IPS-18c (cell line): ENCODE results near the gene ADI1.

Experiments
- H3K4me3 ChIP-seq: 2 replicates; pipeline ENCODE4 v1.7.0; 2013; ENCODE audit warnings: low read depth, mild to moderate bottlenecking, low read length, moderate library complexity; ENCODE audit not compliant: insufficient read depth
- H3K9me3 ChIP-seq: one replicate; pipeline ENCODE4 v1.6.1; 2013; ENCODE audit warnings: mild to moderate bottlenecking, low read length, moderate library complexity; ENCODE audit not compliant: control insufficient read depth, insufficient read depth

ADI1 gene

DNA sequence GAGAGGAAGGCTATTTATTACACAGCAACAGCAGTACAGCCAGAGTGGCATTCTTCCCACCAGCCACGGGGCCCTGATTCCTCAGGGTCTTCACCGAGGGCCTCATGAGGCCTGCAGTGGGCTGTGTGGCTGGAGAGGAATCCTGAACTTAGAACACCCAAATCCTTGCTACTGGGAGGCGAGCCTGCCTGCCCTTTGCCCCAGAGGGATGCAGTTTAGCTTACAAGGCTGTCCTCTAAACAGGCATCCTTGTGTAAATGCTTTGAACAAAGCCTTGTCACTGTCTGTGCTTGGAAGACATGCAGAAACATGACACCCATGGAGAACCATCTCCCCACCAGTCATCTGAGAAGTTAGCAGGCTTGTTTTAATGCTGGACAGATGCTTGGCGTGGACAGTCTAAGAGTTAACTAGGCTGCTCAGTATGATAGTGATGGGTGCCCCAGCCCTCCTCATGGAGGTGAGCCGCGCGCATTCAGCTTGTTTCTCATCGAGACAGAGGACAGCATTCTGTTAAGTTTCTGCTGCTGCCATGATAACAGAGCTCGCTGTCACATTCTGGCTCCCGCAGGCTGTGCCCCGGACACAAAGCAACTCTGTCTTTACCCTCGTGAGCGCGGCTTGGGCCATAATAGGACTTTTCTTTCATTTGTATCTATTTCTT, 42.9 kb downstream of the ADI1 start:
- Histone ChIP-seq H3K4me3 (no peak overlapping the region), H3K9me3 (no peaks in the 10 kb centered on the region)

DNA sequence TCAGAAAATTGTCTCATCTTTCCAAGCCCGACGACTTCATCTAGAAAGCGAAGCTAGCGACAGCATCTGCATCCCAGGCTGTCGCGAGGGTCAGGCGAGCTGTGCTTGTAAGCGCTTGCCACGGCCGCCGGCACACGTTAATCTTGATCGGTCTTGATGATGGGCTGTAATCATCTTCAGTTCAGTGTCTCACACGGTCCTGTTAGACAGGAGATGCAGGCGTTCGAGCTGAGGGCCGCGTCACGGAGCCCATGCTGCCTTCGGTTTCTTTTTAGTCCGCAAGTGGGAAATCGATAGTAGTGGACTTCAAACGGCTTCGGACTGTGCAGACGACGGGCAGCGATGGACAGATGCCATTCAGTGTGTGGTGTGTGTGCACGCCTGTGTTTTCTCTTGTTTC, 43.6 kb downstream of the ADI1 start:
- H3K9me3 ChIP-seq, result no peaks in the 10 kb centered on the region
- H3K4me3 ChIP-seq, result no peak overlapping the region

DNA sequence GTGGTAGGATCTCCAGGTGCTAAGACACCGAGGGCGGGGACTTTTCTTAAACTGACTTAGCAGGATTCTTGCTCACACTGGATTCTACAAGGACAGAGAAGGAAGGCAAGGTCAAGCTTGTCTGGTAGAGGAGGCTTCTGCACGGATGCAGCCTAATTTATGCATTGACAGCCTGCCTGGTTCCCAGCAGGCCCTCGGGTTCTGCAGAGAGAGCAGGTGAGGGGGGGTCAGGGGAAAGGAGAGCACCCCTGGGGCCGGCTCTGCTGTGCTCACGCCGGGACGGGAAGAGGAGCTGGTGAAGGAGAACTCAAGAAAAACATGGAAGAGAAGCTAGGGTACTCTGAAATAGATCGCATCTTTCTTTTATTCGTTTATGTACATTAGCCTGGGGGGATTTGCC, 46.4 kb downstream of the ADI1 start:
- Histone ChIP-seq H3K9me3 (no peaks in the 10 kb centered on the region), H3K4me3 (no peak overlapping the region)

DNA sequence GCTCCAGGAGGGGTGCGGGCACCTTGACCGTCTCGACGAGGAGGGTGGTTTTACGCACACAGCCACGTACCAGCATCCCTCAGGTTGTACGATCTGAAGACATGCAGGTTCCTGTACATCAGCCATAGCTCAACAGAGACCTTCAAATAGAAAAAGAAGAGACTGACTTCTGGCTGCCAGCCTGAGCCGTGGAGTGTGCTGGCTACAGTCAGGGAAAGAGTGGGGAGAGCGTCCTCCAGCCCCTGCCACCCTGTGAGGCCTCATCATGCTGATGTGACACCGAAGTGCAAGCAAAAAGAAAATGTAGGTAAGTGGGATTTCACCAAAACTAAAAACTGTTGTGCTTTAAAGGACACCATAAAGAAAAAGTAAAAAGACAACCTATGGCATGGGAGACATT, 47.0 kb downstream of the ADI1 start:
- H3K9me3 ChIP-seq, result no peaks in the 10 kb centered on the region
- H3K4me3 ChIP-seq, result no peak overlapping the region

DNA sequence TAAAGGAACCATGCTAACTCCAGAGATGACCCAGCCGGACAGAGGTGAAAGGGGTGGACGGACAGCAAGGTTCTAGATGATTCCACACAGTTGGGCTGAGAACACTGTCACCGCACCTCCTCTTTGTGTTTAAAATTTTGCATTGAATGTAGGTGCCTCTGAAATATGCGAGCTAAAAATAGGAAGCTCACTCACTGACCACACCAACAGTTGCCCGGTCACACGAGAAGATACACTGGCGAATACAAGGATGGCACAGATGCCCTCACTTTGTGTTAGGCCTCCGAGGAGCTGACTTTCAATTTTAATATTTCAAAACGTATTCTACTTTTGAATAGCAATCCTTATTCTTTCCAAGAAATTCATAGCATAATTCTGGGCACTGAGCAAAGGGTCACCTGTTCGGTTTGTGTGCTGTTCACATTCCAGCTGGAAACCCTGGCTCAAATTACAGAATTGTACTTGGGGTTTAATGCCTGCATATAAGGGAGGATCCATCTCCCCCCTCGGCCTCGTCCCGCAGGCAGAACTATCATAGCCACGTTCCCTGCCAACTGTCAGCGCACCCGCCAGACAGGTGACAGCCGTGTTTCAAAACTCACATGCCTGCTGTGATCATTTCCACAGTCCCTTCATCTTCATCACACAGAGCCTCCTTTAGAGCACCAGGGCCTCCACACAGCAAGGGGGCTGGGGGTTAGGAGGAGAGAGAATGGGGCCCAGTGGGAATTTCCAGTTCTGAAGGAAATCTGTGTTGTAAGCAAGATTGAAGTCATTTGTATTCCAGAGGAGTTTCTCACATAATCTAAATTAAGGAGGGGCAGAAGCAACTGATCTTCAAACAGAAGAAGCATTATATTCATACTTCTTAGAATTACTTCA, 48.2 kb downstream of the ADI1 start:
- H3K9me3 ChIP-seq, result no peaks in the 10 kb centered on the region
- no peak overlapping the region for H3K4me3 ChIP-seq

DNA sequence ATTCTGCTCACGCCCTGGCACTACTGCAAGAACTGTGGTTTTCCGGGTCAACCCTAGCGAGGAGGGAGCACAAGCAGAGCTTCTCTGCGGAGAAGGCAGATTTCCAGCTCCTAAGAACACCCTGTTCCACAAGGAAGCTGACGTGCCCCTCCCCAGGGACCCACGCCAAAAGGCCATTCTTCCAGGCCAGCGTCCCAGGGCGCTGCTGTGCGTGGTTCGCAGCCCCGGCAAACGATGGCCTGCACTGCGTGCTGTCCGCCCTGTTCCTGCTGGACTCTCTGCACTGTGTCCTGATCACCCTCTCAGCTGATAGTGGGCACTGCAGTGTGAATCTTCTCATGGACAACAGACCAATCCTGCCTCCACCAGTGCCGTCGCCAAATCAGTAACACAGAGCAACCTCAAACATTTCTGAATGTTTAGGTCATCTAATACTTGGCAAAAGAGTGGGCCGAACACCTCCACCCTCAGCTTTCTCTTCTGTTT, 49.1 kb downstream of the ADI1 start:
- Histone ChIP-seq H3K4me3 (no peak overlapping the region), H3K9me3 (no peaks in the 10 kb centered on the region)

DNA sequence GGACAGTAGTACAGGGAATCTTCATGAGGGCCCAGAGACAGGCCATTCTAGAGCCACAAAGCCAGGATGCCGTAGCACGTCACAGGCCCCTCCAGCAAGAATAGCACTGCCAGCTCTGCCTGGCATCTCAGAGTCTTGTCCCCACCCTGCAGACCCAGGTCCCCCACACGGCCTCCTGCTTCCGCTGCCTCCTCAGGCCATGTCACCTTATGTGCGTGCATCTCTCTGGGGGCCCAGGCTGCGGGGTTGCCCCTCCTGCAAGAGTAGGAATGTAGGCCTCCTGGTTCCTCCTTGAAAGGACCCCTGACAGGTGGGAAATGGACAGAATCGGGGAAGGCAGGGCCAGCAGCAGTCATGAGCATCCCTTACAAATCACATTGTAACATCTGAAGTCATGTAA, 49.8 kb downstream of the ADI1 start:
- Histone ChIP-seq H3K9me3 (no peaks in the 10 kb centered on the region), H3K4me3 (no peak overlapping the region)

DNA sequence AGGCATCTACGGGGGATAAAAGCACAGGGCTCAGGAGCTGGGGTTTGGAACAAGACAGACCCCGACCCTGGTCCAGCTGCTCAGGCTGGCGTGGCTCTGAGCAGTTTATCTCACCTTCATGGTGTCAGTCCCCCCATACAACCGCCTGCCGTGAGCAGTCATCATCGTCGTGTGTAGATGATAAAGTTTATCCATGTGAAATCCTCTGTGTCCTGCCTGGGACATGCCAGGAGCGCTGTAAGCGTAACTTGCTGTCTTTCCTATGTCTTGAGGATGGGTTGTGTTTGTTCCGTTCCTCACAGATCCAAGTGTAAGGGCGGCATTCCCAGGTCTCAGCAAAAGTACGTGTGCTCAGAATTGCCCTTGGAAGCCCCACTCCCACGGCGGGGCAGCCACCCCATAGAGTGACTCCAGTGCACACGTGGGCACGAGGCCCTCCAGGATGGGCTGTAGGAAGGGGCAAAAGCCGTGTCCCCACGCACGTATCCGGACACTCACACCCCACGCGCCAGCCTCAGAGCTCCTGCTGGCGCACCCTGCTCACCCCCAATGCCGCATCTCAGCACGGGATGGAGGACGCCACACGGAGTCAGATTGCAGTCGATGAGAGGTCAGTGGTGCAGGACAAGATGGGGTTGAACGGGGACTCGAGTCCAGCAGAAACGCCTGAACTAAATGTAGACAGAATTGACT, 50.9 kb downstream of the ADI1 start:
- Histone ChIP-seq H3K9me3 (no peaks in the 10 kb centered on the region), H3K4me3 (no peak overlapping the region)

DNA sequence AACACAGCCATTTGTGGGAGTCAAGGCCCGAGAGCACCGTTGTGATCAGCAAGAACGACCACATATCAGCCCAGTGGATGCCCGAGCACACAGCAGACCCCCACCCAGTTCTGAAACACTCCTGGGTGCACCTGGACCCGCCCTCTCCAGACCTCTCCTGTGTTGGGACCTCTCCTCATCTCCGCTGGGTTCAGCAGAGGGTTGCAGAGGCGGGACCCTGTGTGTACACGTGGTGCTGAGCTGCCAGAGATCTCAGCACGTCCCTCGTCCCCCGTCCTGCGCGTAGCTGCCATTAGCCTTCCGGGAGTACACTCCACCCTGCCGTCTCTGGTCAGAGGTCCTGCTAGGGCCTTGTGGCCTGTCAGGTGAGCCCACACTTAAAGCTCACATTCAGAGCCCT, 51.7 kb downstream of the ADI1 start:
- Histone ChIP-seq H3K9me3 (no peaks in the 10 kb centered on the region), H3K4me3 (no peak overlapping the region)

DNA sequence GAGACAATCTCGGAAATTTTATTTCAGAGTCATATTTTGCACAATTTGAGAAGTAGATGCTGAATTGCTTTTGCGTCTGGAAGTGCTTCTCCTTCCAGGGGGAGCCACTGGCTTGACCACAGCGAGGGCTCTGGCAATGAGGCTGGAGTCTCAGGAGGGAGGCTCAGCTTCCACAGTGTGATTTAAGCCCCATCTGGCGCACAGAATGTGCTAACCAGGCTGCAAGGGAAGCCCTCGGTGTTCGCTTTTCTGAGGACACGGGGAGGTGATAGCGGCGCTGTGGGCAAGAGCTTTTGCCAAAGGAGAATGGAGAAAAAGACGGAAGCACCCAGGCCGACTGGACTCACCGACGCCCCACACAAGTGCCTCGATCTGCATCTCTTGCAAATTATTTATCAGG, 52.4 kb downstream of the ADI1 start:
- no peaks in the 10 kb centered on the region for H3K9me3 ChIP-seq
- no peak overlapping the region for H3K4me3 ChIP-seq

DNA sequence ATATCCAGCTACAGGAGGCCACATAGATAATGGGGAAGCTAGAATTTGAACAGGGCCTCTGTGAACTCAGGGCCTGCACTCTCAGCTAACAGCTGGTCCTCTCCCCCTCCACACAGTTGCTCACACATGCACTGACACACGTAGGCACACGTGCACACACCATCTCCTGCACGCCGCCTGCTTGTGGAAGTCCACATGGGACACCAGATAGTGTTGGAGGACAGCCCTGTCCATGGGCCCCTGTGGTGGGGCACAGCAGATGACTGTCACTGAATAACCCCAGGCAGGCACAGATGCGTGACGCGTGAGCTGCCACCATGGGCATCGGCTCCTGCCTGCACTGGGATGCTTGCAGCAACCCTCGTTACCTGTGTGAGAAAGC, 52.9 kb downstream of the ADI1 start:
- H3K9me3 ChIP-seq, result no peaks in the 10 kb centered on the region
- H3K4me3 ChIP-seq, result no peak overlapping the region

DNA sequence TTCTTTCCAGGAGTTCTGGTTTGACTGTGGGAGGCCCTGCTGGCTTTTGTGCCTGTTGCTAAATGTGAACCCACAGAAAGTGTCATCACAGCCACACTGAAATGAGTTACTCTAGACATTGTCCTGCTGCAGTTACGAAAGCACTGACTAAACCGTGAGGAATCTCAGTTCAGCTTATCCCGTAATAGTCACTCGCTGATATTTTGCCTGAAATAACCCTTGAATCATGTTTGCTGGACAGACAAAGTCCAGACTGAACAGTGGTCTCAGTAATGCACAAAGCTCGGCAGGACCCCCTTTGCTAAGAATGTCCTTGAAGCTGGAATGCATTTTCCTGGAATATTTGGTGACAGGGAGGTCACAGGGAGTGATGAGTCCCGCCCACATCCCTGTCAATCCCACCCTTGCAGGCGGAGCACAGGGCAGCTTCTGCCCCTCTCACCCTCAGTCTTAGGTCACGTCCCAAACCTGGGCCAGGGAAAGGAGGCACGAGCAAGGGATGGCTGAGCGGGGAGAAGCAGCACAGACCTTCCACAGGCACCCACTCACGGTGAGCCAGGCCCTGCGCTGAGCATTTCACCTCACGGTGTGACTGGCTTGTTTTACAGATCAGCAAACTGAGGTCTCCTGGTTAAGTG, 53.4 kb downstream of the ADI1 start:
- Histone ChIP-seq H3K4me3 (no peak overlapping the region), H3K9me3 (no peaks in the 10 kb centered on the region)

DNA sequence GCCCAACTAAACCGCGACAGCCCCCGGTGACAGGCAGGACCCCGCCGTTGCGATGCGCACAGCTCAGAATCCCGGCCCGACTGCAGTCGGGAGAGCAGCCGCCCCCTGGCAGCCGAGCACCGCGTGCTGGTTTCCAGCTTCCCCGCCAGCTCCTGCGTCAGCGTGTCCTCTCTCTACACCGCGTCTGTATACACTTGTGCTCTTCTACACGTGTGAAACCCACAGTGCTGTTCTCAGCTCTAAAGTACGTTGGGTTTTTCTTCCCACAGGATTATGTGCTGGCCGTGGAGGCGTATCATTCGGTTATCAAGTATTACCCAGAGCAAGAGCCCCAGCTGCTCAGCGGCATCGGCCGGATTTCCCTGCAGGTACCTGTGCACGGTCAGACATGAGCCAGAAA, 54.0 kb downstream of the ADI1 start:
- Histone ChIP-seq H3K9me3 (no peaks in the 10 kb centered on the region), H3K4me3 (no peak overlapping the region)

DNA sequence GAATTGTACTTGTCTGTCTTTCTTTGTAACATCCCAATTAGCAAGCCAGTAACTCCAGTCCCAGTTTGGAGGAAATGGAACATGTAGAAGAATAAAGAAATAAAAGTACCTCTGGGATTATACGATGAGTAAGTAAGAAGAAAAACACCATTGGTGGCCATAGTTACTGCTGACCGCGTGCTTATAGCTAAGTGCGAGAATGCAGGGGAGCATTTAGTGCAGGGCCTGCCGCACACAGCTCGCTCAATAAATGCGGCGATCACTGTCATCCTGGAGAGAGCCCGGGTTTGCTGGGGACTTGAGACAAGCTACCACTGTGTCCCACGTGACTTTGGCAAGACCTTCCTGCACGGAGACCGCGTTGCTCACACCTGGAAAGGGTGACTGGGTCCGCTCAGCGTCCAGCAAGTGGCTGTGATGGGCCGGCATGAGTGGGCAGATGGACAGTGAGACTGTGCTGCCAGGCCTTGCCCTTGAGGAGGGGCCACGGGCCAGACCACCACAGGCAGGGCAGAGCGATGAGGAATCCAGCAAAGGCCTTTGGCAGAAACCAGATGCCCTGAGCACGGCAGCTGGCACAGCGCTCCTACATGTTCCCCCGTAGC, 54.8 kb downstream of the ADI1 start:
- no peak overlapping the region for H3K4me3 ChIP-seq
- no peaks in the 10 kb centered on the region for H3K9me3 ChIP-seq

DNA sequence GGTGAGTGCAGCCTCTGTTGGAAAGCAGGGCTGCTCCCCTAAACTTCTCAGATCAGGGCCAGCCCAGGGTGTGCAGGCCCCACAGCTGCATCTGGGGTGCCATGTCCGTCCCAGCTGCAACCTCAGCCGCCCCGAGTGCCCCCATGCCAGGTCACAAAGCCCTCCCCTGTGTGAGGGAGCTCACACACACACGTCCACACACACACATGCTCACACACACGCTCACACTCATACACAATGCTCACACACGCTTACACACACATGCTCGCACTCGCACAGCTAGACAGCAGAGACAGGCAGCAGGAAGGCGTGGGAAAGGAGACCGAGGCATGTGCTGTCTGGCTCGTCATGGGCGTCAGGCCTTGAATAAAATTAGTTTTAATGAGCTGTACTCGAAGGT, 55.4 kb downstream of the ADI1 start:
- Histone ChIP-seq H3K9me3 (no peaks in the 10 kb centered on the region), H3K4me3 (no peak overlapping the region)

DNA sequence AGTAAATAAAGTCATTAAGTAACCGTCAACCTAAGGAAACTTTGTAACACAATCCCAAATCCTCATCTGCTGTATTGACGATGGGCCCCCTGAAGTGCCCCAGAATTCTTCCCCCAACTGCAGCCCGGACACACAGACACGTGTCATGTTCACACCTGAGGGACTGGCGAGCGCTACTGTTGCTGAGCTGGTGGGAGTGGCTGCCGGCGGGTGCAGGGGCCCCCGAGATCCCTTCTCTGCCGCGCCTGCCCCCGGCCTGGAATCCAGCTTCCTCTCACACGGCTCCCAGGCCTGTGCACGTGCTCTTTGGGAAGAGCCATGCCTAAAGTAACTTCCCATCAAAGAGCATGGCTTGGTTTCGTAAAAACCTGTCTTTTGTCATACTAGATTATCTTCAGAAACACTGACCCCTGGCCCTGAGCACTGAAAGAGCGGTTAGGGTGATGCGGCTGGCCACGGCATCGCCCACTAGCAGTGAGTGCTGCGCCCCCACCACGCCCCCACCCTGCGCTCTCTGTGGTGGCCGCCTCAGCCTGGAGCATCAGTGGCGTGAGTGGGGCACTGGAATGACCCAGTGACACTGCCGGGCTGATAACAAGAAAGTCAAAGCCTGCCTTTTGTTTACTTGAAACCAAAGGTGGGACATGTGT, 56.0 kb downstream of the ADI1 start:
- H3K9me3 ChIP-seq, result no peaks in the 10 kb centered on the region
- no peak overlapping the region for H3K4me3 ChIP-seq
